Activated CD4-positive, alpha-beta memory T cell treated with anti-CD3 and anti-CD28 coated beads, Interleukin-2, amount 10 ng/mL, durations not matched to agents 7 days and 5 days (primary cell): ENCODE results near the gene IL20RB. TPM values are rescaled to one million over a fixed set of nuclear protein-coding genes. Genes with fewer than 3 reads are reported as not detected.
"Not testable (repeated sequence)": the region's sequence is repeated elsewhere in the genome, so short reads cannot be mapped to it uniquely, and the experiment has no call there.

ENCODE experiments used
- CTCF ChIA-PET: fragments of 350-600 bp; sonication (Branson Sonifier 250); formaldehyde crosslinking; loops from one replicate; lab custom pipeline; 2021; ENCODE audit warnings: antibody characterized with exemption, inconsistent platforms; lab: Charles Lee
- POLR2A ChIA-PET: fragments of 350-600 bp; sonication (Branson Sonifier 250); formaldehyde crosslinking; loops from one replicate; lab custom pipeline; 2021; ENCODE audit warnings: antibody characterized with exemption; lab: Charles Lee
- DNase-seq: peaks from one replicate; pipeline ENCODE4 v3.0.0-alpha.2; 2020
- H3K27ac Mint-ChIP-seq: one replicate; pipeline ENCODE4 v1.8.0; 2021; ENCODE audit warnings: mild to moderate bottlenecking, mixed read lengths
- H3K27me3 Mint-ChIP-seq: one replicate; pipeline ENCODE4 v1.8.0; 2021; ENCODE audit warnings: mixed read lengths
- H3K36me3 Mint-ChIP-seq: one replicate; pipeline ENCODE4 v1.8.0; 2021; ENCODE audit warnings: low read depth, mixed read lengths
- H3K4me1 Mint-ChIP-seq: one replicate; pipeline ENCODE4 v1.8.0; 2021; ENCODE audit warnings: mixed read lengths
- H3K4me3 Mint-ChIP-seq: one replicate; pipeline ENCODE4 v1.8.0; 2021; ENCODE audit warnings: mild to moderate bottlenecking, mixed read lengths
- H3K9me3 Mint-ChIP-seq: one replicate; pipeline ENCODE4 v1.8.0; 2021; ENCODE audit warnings: mixed read lengths
- total RNA-seq, 2 experiments: library from RNA; stranded (reverse); gene quantifications; one replicate each; pipeline ENCODE4 v1.2.3, GENCODE V29; 2021

Gene IL20RB
- total RNA-seq, 2 experiments from 2014 or later, result 1.4 to 1.6 TPM

DNA sequence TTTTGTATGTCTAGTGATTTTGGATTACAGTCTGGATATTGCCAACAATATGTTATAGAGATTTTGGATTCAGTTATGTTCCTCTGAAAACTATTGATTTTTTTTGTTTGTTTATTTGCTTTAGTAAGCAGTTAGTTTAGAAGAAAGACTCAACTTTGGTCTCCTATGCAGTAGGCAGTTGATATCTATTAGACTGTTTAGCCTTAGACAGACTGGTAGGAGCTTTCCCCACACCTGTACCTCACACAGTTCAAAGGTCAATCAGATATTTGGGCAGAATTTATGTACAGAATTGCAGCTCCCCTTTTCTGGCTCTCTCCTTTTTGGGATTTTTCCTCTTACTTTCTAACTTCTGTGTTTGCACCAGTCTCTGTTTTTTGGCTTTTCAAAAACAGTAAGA lies 42.3 kb downstream of the IL20RB start:
- Mint-ChIP-seq H3K9me3 (no peaks in the 10 kb centered on the region), H3K4me3 (no peak overlapping the region), H3K27me3 (no peaks in the 10 kb centered on the region), H3K36me3 (no peaks in the 10 kb centered on the region), H3K4me1 (no peaks in the 10 kb centered on the region), H3K27ac (no peak overlapping the region)
- ChIA-PET POLR2A (no interaction called here), CTCF (interaction anchor here (1.0 kb wide), 1 partner anchor 14 kb away, joined by 5 read pairs; no protein-coding TSS in a partner anchor)
- DNase-seq, result no peak

GRCh38 chr3:137007376-137007775 lies 49.6 kb downstream of the IL20RB start:
- CTCF ChIA-PET, H3K9me3 Mint-ChIP-seq, H3K27ac Mint-ChIP-seq, H3K4me1 Mint-ChIP-seq, POLR2A ChIA-PET, H3K4me3 Mint-ChIP-seq, DNase-seq, H3K27me3 Mint-ChIP-seq, H3K36me3 Mint-ChIP-seq: not testable (repeated sequence)

GRCh38 chr3:137008131-137008530 lies 50.3 kb downstream of the IL20RB start:
- POLR2A ChIA-PET, result no interaction called here
- H3K9me3 Mint-ChIP-seq, result no peaks in the 10 kb centered on the region
- H3K27ac Mint-ChIP-seq, result no peak overlapping the region
- H3K4me3 Mint-ChIP-seq, result no peak overlapping the region
- no peak for DNase-seq
- no peaks in the 10 kb centered on the region for H3K27me3 Mint-ChIP-seq
- no peaks in the 10 kb centered on the region for H3K4me1 Mint-ChIP-seq
- no peaks in the 10 kb centered on the region for H3K36me3 Mint-ChIP-seq
- CTCF ChIA-PET, result no interaction called here

GRCh38 chr3:137008976-137009375 lies 51.2 kb downstream of the IL20RB start:
- Mint-ChIP-seq H3K36me3 (no peaks in the 10 kb centered on the region), H3K9me3 (no peaks in the 10 kb centered on the region), H3K27ac (no peak overlapping the region), H3K4me1 (peaks cover 7% of the 10 kb centered on the region), H3K4me3 (no peak overlapping the region), H3K27me3 (no peaks in the 10 kb centered on the region)
- ChIA-PET POLR2A (interaction anchor here (1.0 kb wide), 1 partner anchor 256 kb away, joined by 5 read pairs; the partner anchor contains the start of gene STAG1), CTCF (no interaction called here)
- DNase-seq, result no peak

- no peaks in the 10 kb centered on the region for H3K27me3 Mint-ChIP-seq
- H3K36me3 Mint-ChIP-seq, result no peaks in the 10 kb centered on the region
- no peak overlapping the region for H3K4me3 Mint-ChIP-seq
- H3K9me3 Mint-ChIP-seq, result no peaks in the 10 kb centered on the region
- H3K27ac Mint-ChIP-seq, result no peak overlapping the region
- no peak for DNase-seq
- H3K4me1 Mint-ChIP-seq, result peaks cover 14% of the 10 kb centered on the region
- ChIA-PET POLR2A (interaction anchor here (1.0 kb wide), 1 partner anchor 258 kb away, joined by 5 read pairs; the partner anchor contains the start of gene STAG1), CTCF (no interaction called here)
These were observed 52.4 kb downstream of the IL20RB start for GRCh38 chr3:137010137-137010536.

GRCh38 chr3:137011153-137011552 lies 53.4 kb downstream of the IL20RB start:
- POLR2A ChIA-PET, result no interaction called here

DNA sequence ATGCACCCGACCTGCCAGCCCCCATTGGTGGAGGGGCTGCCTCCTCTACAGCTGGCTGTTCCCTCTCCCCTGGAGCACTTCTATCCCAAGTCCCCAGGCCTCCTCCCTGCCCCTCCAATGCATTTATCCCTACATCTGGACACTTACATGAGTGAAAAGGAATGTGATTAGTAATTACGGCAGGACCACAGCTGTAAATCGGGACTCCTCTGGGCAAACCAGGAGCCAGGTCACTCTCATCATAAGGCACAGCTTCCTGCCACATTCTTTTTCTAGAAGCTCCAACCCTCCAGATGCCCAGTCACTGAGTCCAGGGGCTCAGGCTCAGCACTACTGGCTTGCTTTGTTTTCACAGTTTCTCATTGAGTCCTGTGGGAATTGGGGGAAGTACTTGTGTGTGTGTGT lies 54.3 kb downstream of the IL20RB start:
- no peaks in the 10 kb centered on the region for H3K9me3 Mint-ChIP-seq
- H3K27ac Mint-ChIP-seq, result no peak overlapping the region
- no peak for DNase-seq
- H3K27me3 Mint-ChIP-seq, result no peaks in the 10 kb centered on the region
- H3K36me3 Mint-ChIP-seq, result no peaks in the 10 kb centered on the region
- ChIA-PET POLR2A (interaction anchor here (0.8 kb wide), 1 partner anchor 259 kb away, joined by 4 read pairs; the partner anchor contains the start of gene STAG1), CTCF (interaction anchor here (0.7 to 1.9 kb wide), 4 partner anchors 20 to 620 kb away, joined by 3 to 6 read pairs (median 3); partner anchors contain the start of gene STAG1)
- H3K4me1 Mint-ChIP-seq, result peaks cover 14% of the 10 kb centered on the region
- H3K4me3 Mint-ChIP-seq, result no peak overlapping the region

More at GRCh38 chr3:137011153-137011552, 53.4 kb downstream of the IL20RB start:
- H3K4me3 Mint-ChIP-seq, result no peak overlapping the region
- H3K9me3 Mint-ChIP-seq, result no peaks in the 10 kb centered on the region
- H3K27me3 Mint-ChIP-seq, result no peaks in the 10 kb centered on the region
- CTCF ChIA-PET, result interaction anchor here (1.9 kb wide), 1 partner anchor 259 kb away, joined by 6 read pairs; the partner anchor contains the start of gene STAG1
- no peak overlapping the region for H3K27ac Mint-ChIP-seq
- no peak for DNase-seq
- no peaks in the 10 kb centered on the region for H3K36me3 Mint-ChIP-seq
- peaks cover 14% of the 10 kb centered on the region for H3K4me1 Mint-ChIP-seq

DNA sequence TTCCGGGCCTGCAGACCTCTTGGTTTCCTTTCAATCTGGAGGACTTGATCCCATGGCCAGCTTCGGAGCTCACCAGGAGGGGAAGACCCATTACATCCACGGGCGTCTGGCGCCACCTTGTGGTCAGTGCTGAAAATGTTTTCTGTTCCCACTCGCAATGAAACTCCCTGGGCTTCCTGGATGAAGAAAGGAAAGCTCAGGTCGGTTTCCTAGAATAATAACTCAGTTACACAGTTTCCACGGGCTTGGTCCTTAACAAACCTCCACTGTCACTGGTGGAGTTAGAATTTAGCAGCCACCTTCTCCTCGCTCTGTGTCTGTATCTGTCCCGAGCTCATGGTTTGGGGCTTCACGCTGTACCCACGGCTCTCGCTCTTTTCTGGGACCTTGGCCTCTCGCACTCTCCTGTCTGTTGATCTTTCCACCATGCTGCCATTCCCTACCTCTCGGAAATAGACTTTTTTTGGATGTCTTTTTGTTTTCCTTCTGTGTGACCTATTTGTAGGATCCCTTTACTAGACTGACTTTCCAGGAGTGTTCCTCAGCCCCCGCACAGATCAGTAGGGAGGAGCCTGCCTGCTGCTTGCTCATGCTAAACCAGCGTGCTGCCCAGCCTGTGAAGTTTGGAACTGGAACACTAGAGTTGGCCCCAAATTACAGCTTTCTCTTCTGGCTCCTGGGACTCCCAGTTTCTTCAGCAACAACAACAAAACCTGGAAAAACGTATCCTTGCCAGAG lies 56.3 kb downstream of the IL20RB start:
- no peaks in the 10 kb centered on the region for H3K9me3 Mint-ChIP-seq
- no peak overlapping the region for H3K27ac Mint-ChIP-seq
- H3K4me3 Mint-ChIP-seq, result peak overlapping the region; percentile 61
- ChIA-PET POLR2A (interaction anchor here (1.1 to 4.1 kb wide), 4 partner anchors 152 to 936 kb away, joined by 4 to 49 read pairs (median 15); partner anchors contain the start of genes NCK1 and STAG1), CTCF (interaction anchor here (0.5 to 5.6 kb wide), 58 partner anchors 9 to 945 kb away, joined by 3 to 199 read pairs (median 4); partner anchors contain the start of genes MSL2, NCK1 and STAG1)
- DNase-seq, result peak; percentile 83
- H3K36me3 Mint-ChIP-seq, result no peaks in the 10 kb centered on the region
- H3K27me3 Mint-ChIP-seq, result peaks cover 2% of the 10 kb centered on the region
- H3K4me1 Mint-ChIP-seq, result peaks cover 14% of the 10 kb centered on the region

DNA sequence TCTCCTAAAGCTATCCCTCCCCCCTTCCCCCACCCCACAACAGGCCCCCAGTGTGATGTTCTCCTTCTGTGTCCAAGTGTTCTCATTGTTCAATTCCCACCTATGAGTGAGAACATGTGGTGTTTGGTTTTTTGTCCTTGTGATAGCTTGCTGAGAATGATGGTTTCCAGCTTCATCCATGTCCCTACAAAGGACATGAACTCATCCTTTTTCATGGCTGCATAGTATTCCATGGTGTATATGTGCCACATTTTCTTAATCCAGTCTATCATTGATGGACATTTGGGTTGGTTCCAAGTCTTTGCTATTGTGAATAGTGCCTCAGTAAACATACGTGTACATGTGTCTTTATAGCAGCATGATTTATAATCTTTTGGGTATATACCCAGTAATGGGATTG lies 59.5 kb downstream of the IL20RB start:
- H3K4me1 Mint-ChIP-seq, result peaks cover 14% of the 10 kb centered on the region
- DNase-seq, H3K9me3 Mint-ChIP-seq, H3K27ac Mint-ChIP-seq, POLR2A ChIA-PET, H3K36me3 Mint-ChIP-seq, H3K4me3 Mint-ChIP-seq, H3K27me3 Mint-ChIP-seq: not testable (repeated sequence)
- CTCF ChIA-PET, result interaction anchor here (5.6 kb wide), 1 partner anchor 261 kb away, joined by 199 read pairs; the partner anchor contains the start of gene STAG1

GRCh38 chr3:137020315-137020714 lies 62.5 kb downstream of the IL20RB start:
- peaks cover 4% of the 10 kb centered on the region for H3K27me3 Mint-ChIP-seq
- no peaks in the 10 kb centered on the region for H3K36me3 Mint-ChIP-seq
- H3K27ac Mint-ChIP-seq, result no peak overlapping the region
- H3K9me3 Mint-ChIP-seq, result no peaks in the 10 kb centered on the region
- ChIA-PET POLR2A (interaction anchor here (0.9 kb wide), 1 partner anchor 268 kb away, joined by 4 read pairs; no protein-coding TSS in a partner anchor), CTCF (interaction anchor here (1.3 to 3.8 kb wide), 2 partner anchors 12 to 268 kb away, joined by 6 to 12 read pairs; no protein-coding TSS in a partner anchor)
- no peak for DNase-seq
- H3K4me3 Mint-ChIP-seq, result no peak overlapping the region
- no peaks in the 10 kb centered on the region for H3K4me1 Mint-ChIP-seq

- H3K4me3 Mint-ChIP-seq, result no peak overlapping the region
- peaks cover 4% of the 10 kb centered on the region for H3K27me3 Mint-ChIP-seq
- no peaks in the 10 kb centered on the region for H3K4me1 Mint-ChIP-seq
- DNase-seq, result no peak
- CTCF ChIA-PET, result interaction anchor here (3.8 kb wide), 1 partner anchor 12 kb away, joined by 12 read pairs; no protein-coding TSS in a partner anchor
- H3K27ac Mint-ChIP-seq, result no peak overlapping the region
- H3K9me3 Mint-ChIP-seq, result no peaks in the 10 kb centered on the region
- POLR2A ChIA-PET, result interaction anchor here (0.9 kb wide), 1 partner anchor 268 kb away, joined by 4 read pairs; no protein-coding TSS in a partner anchor
- H3K36me3 Mint-ChIP-seq, result no peaks in the 10 kb centered on the region
These were observed 63.1 kb downstream of the IL20RB start for GRCh38 chr3:137020888-137021287.

- ChIA-PET CTCF (interaction anchor here (2.5 kb wide), 1 partner anchor 11 kb away, joined by 9 read pairs; no protein-coding TSS in a partner anchor), POLR2A (interaction anchor here (1.1 kb wide), 1 partner anchor 271 kb away, joined by 3 read pairs; no protein-coding TSS in a partner anchor)
- H3K9me3 Mint-ChIP-seq, result no peaks in the 10 kb centered on the region
- H3K27ac Mint-ChIP-seq, result no peak overlapping the region
- no peaks in the 10 kb centered on the region for H3K36me3 Mint-ChIP-seq
- DNase-seq, result no peak
- H3K27me3 Mint-ChIP-seq, result peaks cover 5% of the 10 kb centered on the region
- H3K4me3 Mint-ChIP-seq, result no peak overlapping the region
- H3K4me1 Mint-ChIP-seq, result no peaks in the 10 kb centered on the region
These were observed 66.6 kb downstream of the IL20RB start for GRCh38 chr3:137024348-137024747.

- H3K36me3 Mint-ChIP-seq, result no peaks in the 10 kb centered on the region
- no peak for DNase-seq
- no peak overlapping the region for H3K27ac Mint-ChIP-seq
- no peaks in the 10 kb centered on the region for H3K9me3 Mint-ChIP-seq
- H3K27me3 Mint-ChIP-seq, result peaks cover 12% of the 10 kb centered on the region
- no peak overlapping the region for H3K4me3 Mint-ChIP-seq
- H3K4me1 Mint-ChIP-seq, result no peaks in the 10 kb centered on the region
- POLR2A ChIA-PET, result no interaction called here
- CTCF ChIA-PET, result no interaction called here
These were observed 68.9 kb downstream of the IL20RB start for GRCh38 chr3:137026701-137027100.
